ENCODE data around the gene TBCCD1. TPM values are rescaled to one million over a fixed set of nuclear protein-coding genes. Genes with fewer than 3 reads are reported as not detected.

The TBCCD1 gene
- polyA plus RNA-seq, 6 donors from 2014 or later, result 12.0 to 32.7 (median 19.7) TPM

GRCh38 chr3:186605078-186605477 lies 37.9 kb upstream of the TBCCD1 start:
- H3K27me3 Mint-ChIP-seq, result peaks cover 13 to 24% (median 18%) of the 10 kb centered on the region in 3 donors
- no peaks in the 10 kb centered on the region for H3K4me1 Mint-ChIP-seq
- H3K4me3 Mint-ChIP-seq, result no peak overlapping the region
- no peak for ATAC-seq (ENCODE audit: low read depth in 2 of 2)
- no peaks in the 10 kb centered on the region for H3K36me3 Mint-ChIP-seq
- no peak overlapping the region for H3K27ac Mint-ChIP-seq
- DNase-seq, result no peak
- H3K9me3 Mint-ChIP-seq, result no peaks in the 10 kb centered on the region

GRCh38 chr3:186603159-186603558 lies 36.0 kb upstream of the TBCCD1 start:
- Mint-ChIP-seq H3K9me3 (no peaks in the 10 kb centered on the region), H3K4me1 (no peaks in the 10 kb centered on the region), H3K27me3 (peaks cover 8 to 29% (median 18%) of the 10 kb centered on the region in 3 donors), H3K4me3 (no peak overlapping the region), H3K36me3 (no peaks in the 10 kb centered on the region), H3K27ac (no peak overlapping the region)
- ATAC-seq (ENCODE audit: low read depth in 2 of 2), result no peak
- no peak for DNase-seq

GRCh38 chr3:186600896-186601295 lies 33.8 kb upstream of the TBCCD1 start:
- Mint-ChIP-seq H3K27me3 (peaks cover 8 to 39% (median 24%) of the 10 kb centered on the region in 3 donors), H3K36me3 (no peaks in the 10 kb centered on the region), H3K27ac (peak overlapping the region in 1 of 6 donors; percentile 58), H3K9me3 (no peaks in the 10 kb centered on the region), H3K4me1 (no peaks in the 10 kb centered on the region), H3K4me3 (peak overlapping the region in 1 of 8 donors; percentile 75)
- DNase-seq (no peak), ATAC-seq (ENCODE audit: low read depth in 2 of 2) (no peak)

- H3K9me3 Mint-ChIP-seq, result no peaks in the 10 kb centered on the region
- no peak overlapping the region for H3K4me3 Mint-ChIP-seq
- ATAC-seq (ENCODE audit: low read depth in 2 of 2) (no peak), DNase-seq (no peak)
- no peaks in the 10 kb centered on the region for H3K36me3 Mint-ChIP-seq
- H3K27ac Mint-ChIP-seq, result no peak overlapping the region
- H3K27me3 Mint-ChIP-seq, result peaks cover 2 to 30% (median 15%) of the 10 kb centered on the region in 3 donors
- no peaks in the 10 kb centered on the region for H3K4me1 Mint-ChIP-seq
Measured at GRCh38 chr3:186599785-186600166, 32.6 kb upstream of the TBCCD1 start.

- Mint-ChIP-seq H3K36me3 (no peaks in the 10 kb centered on the region), H3K27ac (no peak overlapping the region), H3K27me3 (peaks cover 0 to 25% (median 11%) of the 10 kb centered on the region in 3 donors), H3K9me3 (no peaks in the 10 kb centered on the region), H3K4me1 (no peaks in the 10 kb centered on the region), H3K4me3 (no peak overlapping the region)
- no peak for DNase-seq
- no peak for ATAC-seq (ENCODE audit: low read depth in 2 of 2)
Measured at GRCh38 chr3:186599142-186599784, 32.1 kb upstream of the TBCCD1 start.

- Mint-ChIP-seq H3K27me3 (peaks cover 0 to 23% (median 11%) of the 10 kb centered on the region in 3 donors), H3K27ac (no peak overlapping the region), H3K36me3 (no peaks in the 10 kb centered on the region), H3K9me3 (no peaks in the 10 kb centered on the region), H3K4me1 (no peaks in the 10 kb centered on the region), H3K4me3 (no peak overlapping the region)
- no peak for ATAC-seq (ENCODE audit: low read depth in 2 of 2)
- DNase-seq, result no peak
Measured at GRCh38 chr3:186598794-186599141, 31.6 kb upstream of the TBCCD1 start.

- no peak for ATAC-seq (ENCODE audit: low read depth in 2 of 2)
- H3K27me3 Mint-ChIP-seq, result peaks cover 2 to 22% (median 10%) of the 10 kb centered on the region in 3 donors
Measured at GRCh38 chr3:186598108-186598784, 31.1 kb upstream of the TBCCD1 start.

GRCh38 chr3:186596568-186597287 lies 29.6 kb upstream of the TBCCD1 start:
- H3K27ac Mint-ChIP-seq, result no peak overlapping the region
- H3K36me3 Mint-ChIP-seq, result no peaks in the 10 kb centered on the region
- peak overlapping the region in 2 of 8 donors; percentile 5 to 38 for H3K4me3 Mint-ChIP-seq
- DNase-seq (no peak), ATAC-seq (ENCODE audit: low read depth in 2 of 2) (no peak)
- no peaks in the 10 kb centered on the region for H3K9me3 Mint-ChIP-seq
- no peaks in the 10 kb centered on the region for H3K4me1 Mint-ChIP-seq
- H3K27me3 Mint-ChIP-seq, result peaks cover 4 to 15% (median 6%) of the 10 kb centered on the region in 3 donors

More at GRCh38 chr3:186598108-186598784, 31.1 kb upstream of the TBCCD1 start:
- Mint-ChIP-seq H3K27ac (peak overlapping the region in 1 of 6 donors; percentile 29), H3K4me3 (peak overlapping the region in 1 of 8 donors; percentile 9), H3K4me1 (no peaks in the 10 kb centered on the region), H3K9me3 (no peaks in the 10 kb centered on the region), H3K36me3 (no peaks in the 10 kb centered on the region)
- no peak for DNase-seq

GRCh38 chr3:186594591-186595113 lies 27.5 kb upstream of the TBCCD1 start:
- no peaks in the 10 kb centered on the region for H3K36me3 Mint-ChIP-seq
- H3K4me3 Mint-ChIP-seq, result no peak overlapping the region
- ATAC-seq (ENCODE audit: low read depth in 2 of 2) (no peak), DNase-seq (no peak)
- no peak overlapping the region for H3K27ac Mint-ChIP-seq
- peaks cover 4 to 15% (median 6%) of the 10 kb centered on the region in 3 donors for H3K27me3 Mint-ChIP-seq
- H3K9me3 Mint-ChIP-seq, result no peaks in the 10 kb centered on the region
- no peaks in the 10 kb centered on the region for H3K4me1 Mint-ChIP-seq

GRCh38 chr3:186593862-186594261 lies 26.7 kb upstream of the TBCCD1 start:
- Mint-ChIP-seq H3K36me3 (no peaks in the 10 kb centered on the region), H3K4me3 (no peak overlapping the region), H3K4me1 (no peaks in the 10 kb centered on the region), H3K27me3 (peaks cover 4 to 15% (median 6%) of the 10 kb centered on the region in 3 donors), H3K27ac (no peak overlapping the region), H3K9me3 (no peaks in the 10 kb centered on the region)
- ATAC-seq (ENCODE audit: low read depth in 2 of 2) (no peak), DNase-seq (no peak)

GRCh38 chr3:186592682-186593081 lies 25.5 kb upstream of the TBCCD1 start:
- no peaks in the 10 kb centered on the region for H3K9me3 Mint-ChIP-seq

GRCh38 chr3:186590580-186591295 lies 23.6 kb upstream of the TBCCD1 start:
- no peak overlapping the region for H3K4me3 Mint-ChIP-seq
- H3K4me1 Mint-ChIP-seq, result no peaks in the 10 kb centered on the region
- ATAC-seq (ENCODE audit: low read depth in 2 of 2), result no peak
- peaks cover 0 to 4% (median 0%) of the 10 kb centered on the region in 3 donors for H3K27me3 Mint-ChIP-seq
- H3K9me3 Mint-ChIP-seq, result no peaks in the 10 kb centered on the region
- DNase-seq, result no peak
- no peak overlapping the region for H3K27ac Mint-ChIP-seq
- H3K36me3 Mint-ChIP-seq, result peaks cover 0 to 4% of the 10 kb centered on the region in 2 donors

More at GRCh38 chr3:186592682-186593081, 25.5 kb upstream of the TBCCD1 start:
- no peak for ATAC-seq (ENCODE audit: low read depth in 2 of 2)
- no peaks in the 10 kb centered on the region for H3K4me1 Mint-ChIP-seq
- H3K36me3 Mint-ChIP-seq, result no peaks in the 10 kb centered on the region
- H3K27me3 Mint-ChIP-seq, result peaks cover 4 to 7% (median 6%) of the 10 kb centered on the region in 3 donors
- DNase-seq, result no peak
- H3K27ac Mint-ChIP-seq, result no peak overlapping the region
- no peak overlapping the region for H3K4me3 Mint-ChIP-seq

Measured in naive B cell (primary cell).